AG04449 (cell line): ENCODE data around the gene GAPDHS.

ENCODE experiments used
- CTCF ChIA-PET: fragments of 350-600 bp; formaldehyde crosslinking; extraction: SDS; loops from one replicate; lab custom pipeline; 2021; ENCODE audit warnings: antibody characterized with exemption; lab: Yijun Ruan, JAX
- POLR2A ChIA-PET: fragments of 400-600, 350-600 bp; formaldehyde crosslinking; extraction: SDS; loops from one replicate; lab custom pipeline; 2020; ENCODE audit warnings: antibody characterized with exemption, inconsistent platforms; lab: Yijun Ruan, JAX
- DNase-seq: peaks from one replicate; pipeline ENCODE4 v3.0.0-alpha.2; 2010; ENCODE audit warnings: low read depth, low spot score
- H3K4me3 ChIP-seq: 2 replicates; pipeline ENCODE4 v1.5.1; 2011; ENCODE audit warnings: low read depth, mild to moderate bottlenecking, control low read depth, low read length
- TF ChIP-seq, protein P1 (sequence below): IDR thresholded peaks from one replicate; pipeline ENCODE4 v1.5.1; 2011; ENCODE audit warnings: mild to moderate bottlenecking, moderate library complexity, low read length, control low read depth, inconsistent platforms; ENCODE audit not compliant: insufficient read depth; ENCODE audit errors: missing control alignments

GAPDHS gene

DNA sequence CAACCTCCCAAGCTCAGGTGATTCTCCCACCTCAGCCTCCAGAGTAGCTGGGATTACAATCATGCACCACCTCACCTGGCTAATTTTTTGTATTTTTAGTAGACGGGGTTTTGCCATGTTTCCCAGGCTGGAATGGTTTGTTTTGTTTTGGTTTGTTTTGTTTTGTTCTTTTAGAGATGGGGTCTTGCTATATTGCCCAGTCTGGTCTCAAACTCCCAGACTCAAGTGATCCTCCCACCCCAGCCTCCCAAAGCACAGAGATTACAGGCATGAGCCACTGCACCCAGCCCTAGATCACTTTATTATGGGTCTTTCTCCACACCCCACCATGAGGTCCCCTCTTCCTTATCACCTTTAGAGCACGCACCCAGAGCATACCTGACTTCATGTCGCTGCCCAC is 35.0 kb upstream of the GAPDHS start:
- no peak overlapping the region for H3K4me3 ChIP-seq
- no peak for DNase-seq
- ChIA-PET POLR2A (no interaction called here), CTCF (interaction anchor here (7.3 to 8.2 kb wide), 2 partner anchors 10 to 145 kb away, joined by 93 to 106 read pairs; no protein-coding TSS in a partner anchor)
- TF ChIP-seq, protein P1, sequence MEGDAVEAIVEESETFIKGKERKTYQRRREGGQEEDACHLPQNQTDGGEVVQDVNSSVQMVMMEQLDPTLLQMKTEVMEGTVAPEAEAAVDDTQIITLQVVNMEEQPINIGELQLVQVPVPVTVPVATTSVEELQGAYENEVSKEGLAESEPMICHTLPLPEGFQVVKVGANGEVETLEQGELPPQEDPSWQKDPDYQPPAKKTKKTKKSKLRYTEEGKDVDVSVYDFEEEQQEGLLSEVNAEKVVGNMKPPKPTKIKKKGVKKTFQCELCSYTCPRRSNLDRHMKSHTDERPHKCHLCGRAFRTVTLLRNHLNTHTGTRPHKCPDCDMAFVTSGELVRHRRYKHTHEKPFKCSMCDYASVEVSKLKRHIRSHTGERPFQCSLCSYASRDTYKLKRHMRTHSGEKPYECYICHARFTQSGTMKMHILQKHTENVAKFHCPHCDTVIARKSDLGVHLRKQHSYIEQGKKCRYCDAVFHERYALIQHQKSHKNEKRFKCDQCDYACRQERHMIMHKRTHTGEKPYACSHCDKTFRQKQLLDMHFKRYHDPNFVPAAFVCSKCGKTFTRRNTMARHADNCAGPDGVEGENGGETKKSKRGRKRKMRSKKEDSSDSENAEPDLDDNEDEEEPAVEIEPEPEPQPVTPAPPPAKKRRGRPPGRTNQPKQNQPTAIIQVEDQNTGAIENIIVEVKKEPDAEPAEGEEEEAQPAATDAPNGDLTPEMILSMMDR, result no peak

DNA sequence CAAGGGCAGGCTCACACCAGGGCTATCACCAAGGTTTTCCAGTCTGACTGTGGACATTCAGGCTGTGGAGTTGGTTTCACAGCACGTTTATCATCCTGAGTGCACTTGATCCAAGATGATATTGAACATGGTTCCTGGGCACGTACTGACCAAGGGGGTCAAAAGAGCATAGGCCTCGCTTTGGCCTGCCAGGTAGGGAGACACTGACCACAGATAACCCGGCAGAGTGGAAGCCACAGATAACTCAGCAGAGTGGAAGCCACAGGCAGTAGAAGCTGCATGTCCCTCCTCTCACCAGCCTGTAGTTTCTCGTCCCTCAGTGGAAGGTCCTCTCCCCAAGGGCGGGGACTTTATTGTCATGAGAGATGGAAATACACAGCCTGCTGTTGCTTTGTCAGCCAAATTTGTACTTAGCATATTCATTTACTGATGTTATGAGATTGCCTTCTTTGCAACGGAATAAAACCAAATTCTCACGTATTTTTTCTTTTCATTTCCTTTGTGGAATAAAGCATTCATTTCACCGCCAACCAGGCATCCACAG is 34.2 kb upstream of the GAPDHS start:
- no peak for DNase-seq
- CTCF ChIA-PET, result interaction anchor here (7.3 kb wide), 1 partner anchor 9 kb away, joined by 106 read pairs; no protein-coding TSS in a partner anchor
- TF ChIP-seq, protein P1, result no peak
- H3K4me3 ChIP-seq, result no peak overlapping the region
- POLR2A ChIA-PET, result no interaction called here

DNA sequence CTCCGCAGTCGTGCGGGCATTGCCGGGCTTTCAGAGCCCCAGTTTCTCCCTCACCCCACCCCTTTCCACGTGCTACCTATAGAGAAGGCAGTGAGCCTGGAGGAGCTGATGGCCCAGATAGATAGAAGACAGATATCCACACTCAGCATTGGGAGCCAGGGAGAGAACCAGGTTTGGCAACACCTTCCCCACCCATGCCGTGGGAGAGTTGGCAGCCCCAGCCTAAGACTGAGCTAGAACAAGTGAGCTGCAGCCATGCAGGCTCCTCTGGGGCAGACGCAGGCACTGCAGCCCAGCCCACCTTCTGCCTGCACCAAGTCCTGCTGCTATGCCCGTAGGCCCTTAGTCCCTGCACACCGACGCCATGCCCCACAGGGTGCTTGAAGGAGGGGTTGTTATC is 32.6 kb upstream of the GAPDHS start:
- POLR2A ChIA-PET, result no interaction called here
- TF ChIP-seq, protein P1, result no peak
- CTCF ChIA-PET, result interaction anchor here (2.3 kb wide), 1 partner anchor 9 kb away, joined by 11 read pairs; no protein-coding TSS in a partner anchor
- no peak overlapping the region for H3K4me3 ChIP-seq
- DNase-seq, result no peak

DNA sequence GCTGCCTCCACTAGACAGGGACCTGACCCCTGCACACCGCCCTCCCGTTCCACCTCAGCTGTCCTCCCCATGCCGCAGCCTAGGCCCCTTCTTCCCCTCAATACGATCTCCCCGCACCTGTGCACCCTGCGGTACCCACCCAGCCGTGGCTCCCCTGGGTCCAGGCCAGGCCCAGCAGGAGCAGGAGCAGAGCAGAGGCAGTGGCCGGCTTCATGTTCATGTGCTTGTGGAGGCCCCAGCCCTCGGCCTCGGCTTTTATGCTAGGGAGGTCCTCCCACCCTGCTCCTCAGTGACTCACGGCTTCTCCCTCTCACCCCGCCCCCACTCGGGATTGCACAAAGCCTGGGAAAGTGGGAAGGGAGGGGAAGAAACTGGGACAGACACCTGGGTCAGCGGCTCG is 31.6 kb upstream of the GAPDHS start:
- POLR2A ChIA-PET, result no interaction called here
- TF ChIP-seq, protein P1, result no peak
- H3K4me3 ChIP-seq, result no peak overlapping the region
- CTCF ChIA-PET, result interaction anchor here (2.3 kb wide), 1 partner anchor 8 kb away, joined by 11 read pairs; no protein-coding TSS in a partner anchor
- no peak for DNase-seq

DNA sequence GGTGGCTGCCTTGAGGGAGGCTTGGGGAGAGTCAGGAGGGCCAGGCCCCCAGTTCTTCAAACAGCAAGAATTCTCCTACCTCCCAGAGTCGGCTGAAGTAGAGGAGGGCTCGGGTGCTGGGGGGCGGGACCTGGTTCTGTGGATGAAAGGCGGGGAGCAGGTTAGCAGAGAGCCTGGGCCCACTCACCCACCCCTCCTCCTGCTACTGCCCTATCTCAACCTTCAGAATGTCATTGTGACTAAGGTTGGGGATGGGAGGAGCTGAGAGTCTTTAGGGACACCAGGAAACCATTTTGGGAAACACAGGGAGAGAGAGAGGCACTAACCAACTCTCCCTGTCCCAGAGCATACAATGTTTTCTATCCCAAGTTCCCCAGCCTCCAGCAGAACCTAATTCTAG is 30.5 kb upstream of the GAPDHS start:
- no peak for DNase-seq
- H3K4me3 ChIP-seq, result no peak overlapping the region
- ChIA-PET POLR2A (no interaction called here), CTCF (interaction anchor here (0.8 to 2.3 kb wide), 5 partner anchors 7 to 46 kb away, joined by 3 to 11 read pairs (median 3); no protein-coding TSS in a partner anchor)
- TF ChIP-seq, protein P1, result no peak

DNA sequence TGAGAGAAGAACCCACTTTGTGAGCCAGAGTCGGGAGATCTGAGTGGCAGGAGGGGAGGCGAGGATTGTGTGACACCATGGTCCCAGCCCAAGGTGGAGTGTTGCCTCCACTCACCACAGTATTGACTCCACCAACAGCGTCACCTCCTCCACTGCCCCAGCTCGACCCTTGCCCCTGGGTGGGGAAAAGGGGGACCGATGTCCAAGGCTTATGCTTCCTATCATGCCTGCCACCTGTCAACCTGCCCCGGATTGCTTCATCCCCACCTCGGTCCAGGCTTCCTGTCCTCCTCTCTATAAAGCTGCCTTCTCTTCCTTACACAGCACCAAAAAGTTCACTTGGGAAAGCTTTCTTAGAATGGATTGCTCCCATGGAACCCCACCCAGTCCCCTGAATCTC is 27.2 kb upstream of the GAPDHS start:
- ChIA-PET CTCF (interaction anchor here (1.0 to 7.3 kb wide), 3 partner anchors 9 to 42 kb away, joined by 4 to 106 read pairs (median 6); no protein-coding TSS in a partner anchor), POLR2A (no interaction called here)
- TF ChIP-seq, protein P1, result no peak
- DNase-seq, result no peak
- H3K4me3 ChIP-seq, result no peak overlapping the region
